IMR-90 (cell line): ENCODE data around the gene DPF3. TPM values are rescaled to one million over a fixed set of nuclear protein-coding genes. Genes with fewer than 3 reads are reported as not detected.

Experiments used
- ATAC-seq: fragments of 200-7000 bp; cut with Tn5 transposase; 2 replicates; pipeline ENCODE4 v1.9.1; 2020; ENCODE audit warnings: low read depth, mild to moderate bottlenecking, moderate library complexity
- BruUV-seq: library from RNA; stranded (reverse); fragments of 400-500 nt; replicated peaks from 2 replicates; lab custom pipeline; 2021; lab: Mats Ljungman, UMichigan
- CTCF ChIA-PET: fragments of 300-600 bp; formaldehyde crosslinking; extraction: SDS; loops from one replicate; lab custom pipeline; 2021; ENCODE audit warnings: antibody characterized with exemption; lab: Yijun Ruan, JAX
- POLR2A ChIA-PET: fragments of 300-600 bp; sonication (Branson Sonifier 250); formaldehyde crosslinking; loops from one replicate; lab custom pipeline; 2022; ENCODE audit warnings: antibody characterized with exemption; ENCODE audit not compliant: unreplicated experiment; lab: Charles Lee
- DNase-seq: peaks from one replicate; pipeline ENCODE4 v3.0.0; 2013
- H2AFZ ChIP-seq: replicated peaks from 2 replicates; pipeline ENCODE3; 2013; ENCODE audit warnings: low read length, mild to moderate bottlenecking; ENCODE audit not compliant: poor library complexity
- H2AK5ac ChIP-seq: 2 replicates; pipeline ENCODE4 v1.6.1; 2013; ENCODE audit warnings: low read depth, low read length, inconsistent platforms
- H2AK9ac ChIP-seq: replicated peaks from 2 replicates; pipeline ENCODE3; 2013; ENCODE audit warnings: mild to moderate bottlenecking, low read depth, low read length, moderate library complexity; ENCODE audit not compliant: poor library complexity
- H2BK120ac ChIP-seq: 2 replicates; pipeline ENCODE4 v1.6.1; 2013; ENCODE audit warnings: low read depth, low read length, inconsistent platforms
- H2BK15ac ChIP-seq: 3 replicates; pipeline ENCODE4 v1.6.1; 2013; ENCODE audit warnings: low read depth, low read length, inconsistent platforms
- H2BK20ac ChIP-seq: 2 replicates; pipeline ENCODE4 v1.6.1; 2013; ENCODE audit warnings: low read depth, mild to moderate bottlenecking, inconsistent platforms, low read length, moderate library complexity
- H2BK5ac ChIP-seq: 2 replicates; pipeline ENCODE4 v1.6.1; 2013; ENCODE audit warnings: mild to moderate bottlenecking, low read depth, low read length, inconsistent platforms; ENCODE audit not compliant: poor library complexity, severe bottlenecking
- H3K14ac ChIP-seq: replicated peaks from 2 replicates; pipeline ENCODE4 v1.6.1; 2013; ENCODE audit warnings: low read depth, low read length, inconsistent platforms
- H3K18ac ChIP-seq: 2 replicates; pipeline ENCODE4 v1.6.1; 2013; ENCODE audit warnings: low read depth, low read length, control low read depth
- H3K23ac ChIP-seq: 2 replicates; pipeline ENCODE4 v1.6.1; 2013; ENCODE audit warnings: low read depth, low read length, inconsistent platforms
- H3K27ac ChIP-seq: 2 replicates; pipeline ENCODE4 v1.5.1; 2013; ENCODE audit warnings: mild to moderate bottlenecking, control low read depth, low read length; ENCODE audit not compliant: insufficient read depth
- H3K27me3 ChIP-seq: 2 replicates; pipeline ENCODE4 v1.6.1; 2013; ENCODE audit warnings: low read length; ENCODE audit not compliant: control insufficient read depth, insufficient read depth
- H3K36me3 ChIP-seq: 2 replicates; pipeline ENCODE4 v1.6.1; 2013; ENCODE audit warnings: low read length, mixed read lengths; ENCODE audit not compliant: control insufficient read depth, insufficient read depth
- H3K4ac ChIP-seq: 2 replicates; pipeline ENCODE4 v1.6.1; 2013; ENCODE audit warnings: low read depth, low read length, inconsistent platforms
- H3K4me1 ChIP-seq: 2 replicates; pipeline ENCODE4 v1.6.1; 2013; ENCODE audit warnings: low read length, mixed read lengths; ENCODE audit not compliant: control insufficient read depth, insufficient read depth
- H3K4me2 ChIP-seq: 2 replicates; pipeline ENCODE4 v1.6.1; 2013; ENCODE audit warnings: low read depth, mild to moderate bottlenecking, control low read depth, low read length, moderate library complexity
- H3K4me3 ChIP-seq: 2 replicates; pipeline ENCODE4 v1.5.1; 2013; ENCODE audit warnings: low read depth, mild to moderate bottlenecking, control low read depth, low read length, moderate library complexity; ENCODE audit not compliant: insufficient read depth
- H3K56ac ChIP-seq: 2 replicates; pipeline ENCODE4 v1.6.1; 2013; ENCODE audit warnings: low read length, inconsistent platforms; ENCODE audit not compliant: insufficient read depth; ENCODE audit errors: extremely low read depth
- H3K79me1 ChIP-seq, 2 experiments: 2 replicates each; pipeline ENCODE4 v1.6.1; 2013; ENCODE audit warnings: low read length in 2 of 2, inconsistent platforms in 1 of 2, low read depth in 1 of 2
- H3K9ac ChIP-seq: 2 replicates; pipeline ENCODE4 v1.6.1; 2013; ENCODE audit warnings: low read depth, low read length, control low read depth
- H3K9me1 ChIP-seq: 2 replicates; pipeline ENCODE4 v1.6.1; 2013; ENCODE audit warnings: low read length, inconsistent platforms; ENCODE audit not compliant: insufficient read depth
- H3K9me3 ChIP-seq: 2 replicates; pipeline ENCODE4 v1.6.1; 2013; ENCODE audit warnings: low read length; ENCODE audit not compliant: control insufficient read depth, insufficient read depth
- H4K20me1 ChIP-seq: 2 replicates; pipeline ENCODE4 v1.6.1; 2013; ENCODE audit warnings: low read length, inconsistent platforms; ENCODE audit not compliant: insufficient read depth
- H4K5ac ChIP-seq: 2 replicates; pipeline ENCODE4 v1.6.1; 2013; ENCODE audit warnings: mild to moderate bottlenecking, low read depth, low read length, control low read depth
- H4K8ac ChIP-seq, 2 experiments: 2 replicates each; pipeline ENCODE4 v1.6.1; 2013; ENCODE audit warnings: low read depth in 2 of 2, low read length in 2 of 2, control low read depth in 1 of 2, inconsistent platforms in 1 of 2
- H4K91ac ChIP-seq: 2 replicates; pipeline ENCODE4 v1.6.1; 2013; ENCODE audit warnings: low read depth, low read length, inconsistent platforms; ENCODE audit not compliant: insufficient read depth
- CEBPB ChIP-seq: IDR thresholded peaks from 2 replicates; pipeline ENCODE4 v1.6.1; 2012; ENCODE audit warnings: low read depth, low read length, improper control_type of control experiment
- CHD1 ChIP-seq: IDR thresholded peaks from 2 replicates; pipeline ENCODE4 v1.6.1; 2012; ENCODE audit warnings: low read depth, low read length, improper control_type of control experiment
- FOS ChIP-seq: fragments of 150-350 bp; IDR thresholded peaks from 2 replicates; pipeline ENCODE4 v1.6.1; 2016; ENCODE audit warnings: low read depth, low read length
- MAFK ChIP-seq: IDR thresholded peaks from 2 replicates; pipeline ENCODE4 v1.6.1; 2012; ENCODE audit warnings: low read depth, low read length, improper control_type of control experiment
- NFE2L2 ChIP-seq: fragments of 150-350 bp; IDR thresholded peaks from 2 replicates; pipeline ENCODE4 v1.6.1; 2016; ENCODE audit warnings: low read depth, mild to moderate bottlenecking, low read length
- POLR2A ChIP-seq: IDR thresholded peaks from 2 replicates; pipeline ENCODE4 v1.6.1; 2012; ENCODE audit warnings: mild to moderate bottlenecking, low read depth, low read length
- RCOR1 ChIP-seq: IDR thresholded peaks from 2 replicates; pipeline ENCODE4 v1.6.1; 2012; ENCODE audit warnings: mild to moderate bottlenecking, low read length, improper control_type of control experiment; ENCODE audit not compliant: insufficient replicate concordance
- RFX5 ChIP-seq: IDR thresholded peaks from 2 replicates; pipeline ENCODE4 v1.8.0; 2012; ENCODE audit warnings: low read depth, mild to moderate bottlenecking, low read length, moderate library complexity
- SMC3 ChIP-seq: fragments of 150-350 bp; IDR thresholded peaks from 2 replicates; pipeline ENCODE4 v1.6.1; 2016; ENCODE audit warnings: low read depth, mild to moderate bottlenecking, antibody characterized with exemption, low read length, moderate library complexity
- WGBS, 2 experiments: methylation state at CpG; one replicate each; pipeline versions ENCODE4 v1.1.5 to v1.1.7; 2013; ENCODE audit warnings: missing lambda C conversion rate in 2 of 2; ENCODE audit not compliant: insufficient read length in 1 of 2; ENCODE audit errors: extremely low coverage in 2 of 2; 5-methylcytosine and 5-hydroxymethylcytosine counted together
- dilution Hi-C: fragments of 300-500 bp; cut with HindIII; formaldehyde crosslinking; loops from one replicate; pipeline ENCODE4 v1.14.3; 2018; ENCODE audit warnings: low sequenced_read_pairs; ENCODE audit not compliant: unreplicated experiment
- in situ Hi-C: fragments of 300-500 bp; cut with MboI; formaldehyde crosslinking; loops from 3 replicates; pipeline ENCODE4 v1.14.3; 2019; ENCODE audit warnings: low sequenced_read_pairs, inconsistent platforms, mixed read lengths
- intact Hi-C: fragments of 100-400 bp; cut with micrococcal nuclease; formaldehyde crosslinking; loops from 2 replicates; pipeline ENCODE4 v1.10.0; 2022
- polyA plus RNA-seq, 3 experiments: library from polyadenylated mRNA; depleted of rRNA; stranded (reverse); fragments of >200 nt; gene quantifications; 2 replicates each; pipeline ENCODE4 v1.2.3, GENCODE V29; 2012; ENCODE audit warnings: low replicate concordance in 1 of 3
- total RNA-seq: library from RNA; depleted of rRNA; stranded (reverse); fragments of >200 nt; gene quantifications from 2 replicates; pipeline ENCODE4 v1.2.3, GENCODE V29; 2012
- TF ChIP-seq, protein P1 (sequence below): fragments of 150-350 bp; IDR thresholded peaks from 2 replicates; pipeline ENCODE4 v1.6.1; 2017; ENCODE audit warnings: mild to moderate bottlenecking, antibody characterized with exemption, low read length, low read depth
- TF ChIP-seq, protein P2 (sequence below): fragments of 150-350 bp; IDR thresholded peaks from 2 replicates; pipeline ENCODE4 v1.6.1; 2016; ENCODE audit warnings: low read depth, mild to moderate bottlenecking, low read length, moderate library complexity, borderline replicate concordance
- TF ChIP-seq, protein P3 (sequence below): conservative IDR thresholded peaks from 2 replicates; pipeline ENCODE4 v1.5.1; 2012; ENCODE audit warnings: mild to moderate bottlenecking, low read depth, low read length, improper control_type of control experiment

The DPF3 gene
- total and polyA plus RNA-seq, 2 of the 4 experiments (the other 2 are of a cell fraction), result 30.5 to 32.8 TPM

DNA sequence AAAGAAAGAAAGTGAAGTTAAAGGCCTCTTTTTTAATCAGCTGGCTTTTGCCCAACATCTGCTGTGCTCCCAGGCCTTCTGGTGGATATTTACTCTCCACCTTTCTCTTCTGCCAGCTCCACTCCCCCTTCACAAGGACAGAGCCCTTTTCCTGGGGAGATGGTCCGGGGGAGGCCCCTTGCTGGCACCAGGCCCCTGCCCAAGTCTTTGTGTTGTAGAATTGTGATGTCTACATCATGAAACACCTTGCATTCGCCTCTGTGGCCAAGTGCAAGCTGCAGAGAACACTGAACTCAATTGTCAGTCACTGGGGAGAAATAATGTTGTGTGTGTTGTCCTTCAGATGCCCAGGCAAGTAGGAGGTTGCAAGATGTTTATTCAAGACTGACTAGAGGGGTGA lies 150.3 kb downstream of the DPF3 start:
- POLR2A ChIA-PET, result no interaction called here
- peak overlapping the region; percentile 66; the same call in 1 of the 2 replicates for H4K91ac ChIP-seq
- in situ Hi-C loops, result no loop called here
- peak overlapping the region in 1 of 2 experiments; percentile 56; a peak in 2 of 4 replicates for H4K8ac ChIP-seq
- H3K18ac ChIP-seq, result 0 out of 2 replicates have a peak overlapping the region, but pooled peaks have one; percentile 0
- 67% methylated on average over 1 of the region's 2 CpGs; no CpG with 5 or more reads in 1 of the 2 experiments for WGBS, 2 experiments
- H3K9me1 ChIP-seq, result peaks cover 31% of the 10 kb centered on the region
- H4K5ac ChIP-seq, result peak overlapping the region; percentile 3; the same call in 1 of the 2 replicates
- H3K9ac ChIP-seq, result no peak overlapping the region
- no peaks in the 10 kb centered on the region for H4K20me1 ChIP-seq
- peak overlapping the region; percentile 53; the same call in 1 of the 3 replicates for H2BK15ac ChIP-seq
- CTCF ChIA-PET, result interaction anchor here (1.0 kb wide), 1 partner anchor 126 kb away, joined by 4 read pairs; no protein-coding TSS in a partner anchor
- no TSS peak for BruUV-seq
- peak overlapping the region; percentile 20; the same call in 1 of the 2 replicates for H2AK5ac ChIP-seq
- H2BK20ac ChIP-seq, result peak overlapping the region; percentile 45
- 0 out of 2 replicates have a peak, but pooled peaks cover 2% of the 10 kb centered on the region for H3K36me3 ChIP-seq
- peak overlapping the region; percentile 59 for H2AFZ ChIP-seq
- no peaks in the 10 kb centered on the region for H3K27me3 ChIP-seq
- peaks cover 26% of the 10 kb centered on the region for H3K4me1 ChIP-seq
- intact Hi-C loops, result no loop called here
- peaks cover 6 to 34% of the 10 kb centered on the region in 2 experiments; a peak in 2 of 4 replicates for H3K79me1 ChIP-seq
- H3K14ac ChIP-seq, result peak overlapping the region; percentile 36
- H3K4me2 ChIP-seq, result no peak overlapping the region
- peak overlapping the region; percentile 82 for H3K23ac ChIP-seq
- H2BK5ac ChIP-seq, result no peak overlapping the region
- peak overlapping the region; percentile 55 for H2AK9ac ChIP-seq
- no peak overlapping the region for H3K27ac ChIP-seq
- no peak overlapping the region for H3K4me3 ChIP-seq
- no peak for DNase-seq
- H3K56ac ChIP-seq, result no peak overlapping the region
- H3K9me3 ChIP-seq, result no peaks in the 10 kb centered on the region
- dilution Hi-C loops, result no loop called here
- no peak for TF ChIP-seq FOS
- TF ChIP-seq, protein P1, sequence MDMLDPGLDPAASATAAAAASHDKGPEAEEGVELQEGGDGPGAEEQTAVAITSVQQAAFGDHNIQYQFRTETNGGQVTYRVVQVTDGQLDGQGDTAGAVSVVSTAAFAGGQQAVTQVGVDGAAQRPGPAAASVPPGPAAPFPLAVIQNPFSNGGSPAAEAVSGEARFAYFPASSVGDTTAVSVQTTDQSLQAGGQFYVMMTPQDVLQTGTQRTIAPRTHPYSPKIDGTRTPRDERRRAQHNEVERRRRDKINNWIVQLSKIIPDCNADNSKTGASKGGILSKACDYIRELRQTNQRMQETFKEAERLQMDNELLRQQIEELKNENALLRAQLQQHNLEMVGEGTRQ, result no peak
- TF ChIP-seq, protein P2, sequence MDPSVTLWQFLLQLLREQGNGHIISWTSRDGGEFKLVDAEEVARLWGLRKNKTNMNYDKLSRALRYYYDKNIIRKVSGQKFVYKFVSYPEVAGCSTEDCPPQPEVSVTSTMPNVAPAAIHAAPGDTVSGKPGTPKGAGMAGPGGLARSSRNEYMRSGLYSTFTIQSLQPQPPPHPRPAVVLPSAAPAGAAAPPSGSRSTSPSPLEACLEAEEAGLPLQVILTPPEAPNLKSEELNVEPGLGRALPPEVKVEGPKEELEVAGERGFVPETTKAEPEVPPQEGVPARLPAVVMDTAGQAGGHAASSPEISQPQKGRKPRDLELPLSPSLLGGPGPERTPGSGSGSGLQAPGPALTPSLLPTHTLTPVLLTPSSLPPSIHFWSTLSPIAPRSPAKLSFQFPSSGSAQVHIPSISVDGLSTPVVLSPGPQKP, result no peak
- no peak for TF ChIP-seq SMC3
- TF ChIP-seq, protein P3, sequence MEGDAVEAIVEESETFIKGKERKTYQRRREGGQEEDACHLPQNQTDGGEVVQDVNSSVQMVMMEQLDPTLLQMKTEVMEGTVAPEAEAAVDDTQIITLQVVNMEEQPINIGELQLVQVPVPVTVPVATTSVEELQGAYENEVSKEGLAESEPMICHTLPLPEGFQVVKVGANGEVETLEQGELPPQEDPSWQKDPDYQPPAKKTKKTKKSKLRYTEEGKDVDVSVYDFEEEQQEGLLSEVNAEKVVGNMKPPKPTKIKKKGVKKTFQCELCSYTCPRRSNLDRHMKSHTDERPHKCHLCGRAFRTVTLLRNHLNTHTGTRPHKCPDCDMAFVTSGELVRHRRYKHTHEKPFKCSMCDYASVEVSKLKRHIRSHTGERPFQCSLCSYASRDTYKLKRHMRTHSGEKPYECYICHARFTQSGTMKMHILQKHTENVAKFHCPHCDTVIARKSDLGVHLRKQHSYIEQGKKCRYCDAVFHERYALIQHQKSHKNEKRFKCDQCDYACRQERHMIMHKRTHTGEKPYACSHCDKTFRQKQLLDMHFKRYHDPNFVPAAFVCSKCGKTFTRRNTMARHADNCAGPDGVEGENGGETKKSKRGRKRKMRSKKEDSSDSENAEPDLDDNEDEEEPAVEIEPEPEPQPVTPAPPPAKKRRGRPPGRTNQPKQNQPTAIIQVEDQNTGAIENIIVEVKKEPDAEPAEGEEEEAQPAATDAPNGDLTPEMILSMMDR, result no peak
- no peak for TF ChIP-seq POLR2A
- no peak for TF ChIP-seq CHD1
- TF ChIP-seq MAFK, result no peak
- TF ChIP-seq RFX5, result no peak
- TF ChIP-seq RCOR1, result no peak
- no peak for TF ChIP-seq CEBPB
- no peak for TF ChIP-seq NFE2L2
- ATAC-seq, result no peak
- peak overlapping the region; percentile 95 for H2BK120ac ChIP-seq
- peak overlapping the region; percentile 80 for H3K4ac ChIP-seq
